T-helper 1 cell treated with Interleukin-12 subunit alpha and Interleukin-12 subunit beta and Interleukin-4 antibody, amounts not matched to agents 30 μg/mL and 1 μg/mL, for 36 hours (primary cell): ENCODE data around the gene MFAP2.

Source experiments
- H3K27ac Mint-ChIP-seq: one replicate; pipeline ENCODE4 v1.8.0; 2021; ENCODE audit warnings: mild to moderate bottlenecking, mixed read lengths
- H3K27me3 Mint-ChIP-seq: one replicate; pipeline ENCODE4 v1.8.0; 2021; ENCODE audit warnings: low read depth, mixed read lengths
- H3K36me3 Mint-ChIP-seq: one replicate; pipeline ENCODE4 v1.8.0; 2021; ENCODE audit warnings: low read depth, mixed read lengths
- H3K4me1 Mint-ChIP-seq: one replicate; pipeline ENCODE4 v1.8.0; 2021; ENCODE audit warnings: low read depth, mixed read lengths
- H3K4me3 Mint-ChIP-seq: one replicate; pipeline ENCODE4 v1.8.0; 2021; ENCODE audit warnings: mild to moderate bottlenecking, moderate library complexity, mixed read lengths
- H3K9me3 Mint-ChIP-seq: one replicate; pipeline ENCODE4 v1.8.0; 2021; ENCODE audit warnings: mixed read lengths

Gene MFAP2

DNA sequence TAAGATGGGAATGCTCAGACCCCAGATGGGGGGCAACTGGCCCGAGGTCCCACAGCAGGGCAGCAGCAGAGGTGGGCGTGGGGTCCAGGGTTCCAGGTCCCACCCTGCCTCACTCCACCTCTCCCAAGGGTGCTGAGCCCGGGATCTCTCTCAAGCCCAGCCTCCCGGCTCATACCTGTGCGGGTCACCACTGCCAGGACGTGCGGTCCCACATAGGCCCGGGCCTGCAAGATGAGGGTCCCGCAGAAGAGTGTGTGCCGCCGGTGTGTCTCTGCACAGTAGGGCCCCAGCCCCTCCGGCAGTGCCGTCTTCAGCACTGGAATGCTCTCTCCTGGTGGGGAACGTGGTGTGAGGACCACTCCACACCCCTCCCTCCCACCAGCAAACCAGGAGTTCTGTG lies 16.4 kb upstream of the MFAP2 start:
- Mint-ChIP-seq H3K4me3 (no peak overlapping the region), H3K36me3 (peaks cover 8% of the 10 kb centered on the region), H3K9me3 (no peaks in the 10 kb centered on the region), H3K4me1 (no peaks in the 10 kb centered on the region), H3K27me3 (no peaks in the 10 kb centered on the region), H3K27ac (no peak overlapping the region)

DNA sequence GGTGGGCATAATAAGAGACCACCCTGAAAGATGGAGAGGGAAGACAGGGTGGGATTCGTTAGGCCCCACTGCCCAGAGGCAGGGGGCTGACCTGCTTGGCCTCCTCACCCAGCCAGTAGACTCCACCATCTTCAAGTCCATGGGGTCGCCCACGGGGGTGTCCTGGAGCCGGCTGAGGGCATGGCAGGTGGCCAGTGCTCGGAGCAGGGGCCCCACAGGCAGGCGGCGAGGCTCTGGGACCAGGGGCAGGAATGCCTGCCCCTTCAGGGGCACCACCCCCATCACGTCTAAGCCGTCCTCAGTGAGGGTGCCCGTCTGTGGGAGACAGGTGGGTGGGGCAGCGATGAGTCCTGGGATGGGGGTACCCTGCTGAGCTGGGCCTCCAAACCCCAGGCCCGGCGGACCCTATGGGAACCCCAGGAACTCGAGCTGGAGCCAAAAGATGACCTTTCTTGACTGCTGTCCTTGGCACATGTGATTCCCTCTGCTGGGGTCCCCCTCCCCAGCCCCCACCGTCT lies 13.2 kb upstream of the MFAP2 start:
- Mint-ChIP-seq H3K36me3 (peaks cover 11% of the 10 kb centered on the region), H3K4me1 (no peaks in the 10 kb centered on the region), H3K27ac (no peak overlapping the region), H3K27me3 (no peaks in the 10 kb centered on the region), H3K9me3 (no peaks in the 10 kb centered on the region), H3K4me3 (no peak overlapping the region)

- no peaks in the 10 kb centered on the region for H3K27me3 Mint-ChIP-seq
- no peak overlapping the region for H3K4me3 Mint-ChIP-seq
- H3K27ac Mint-ChIP-seq, result no peak overlapping the region
- peaks cover 10% of the 10 kb centered on the region for H3K36me3 Mint-ChIP-seq
- no peaks in the 10 kb centered on the region for H3K4me1 Mint-ChIP-seq
- no peaks in the 10 kb centered on the region for H3K9me3 Mint-ChIP-seq
Measured at GRCh38 chr1:16992675-16993074, 12.3 kb upstream of the MFAP2 start.

DNA sequence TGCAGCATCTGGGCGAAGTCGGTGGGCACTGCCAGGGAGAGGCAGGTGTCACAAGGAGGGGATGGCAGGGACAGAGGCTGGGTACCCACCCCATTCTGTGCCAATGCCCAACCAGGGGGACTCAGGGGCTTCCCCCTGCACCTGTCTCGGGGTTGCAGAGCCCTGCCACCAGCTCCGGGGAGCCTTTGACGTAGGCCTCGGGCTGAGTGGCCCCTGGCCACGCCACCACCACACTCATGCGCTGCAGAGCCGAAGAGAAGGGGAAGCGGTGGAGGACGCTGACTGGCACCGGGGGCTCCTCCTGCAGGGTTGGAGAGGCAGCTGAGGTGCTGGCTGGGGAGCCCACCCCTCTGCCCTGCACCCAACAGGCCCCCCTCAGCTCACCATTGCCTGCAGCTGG lies 11.7 kb upstream of the MFAP2 start:
- H3K27me3 Mint-ChIP-seq, result no peaks in the 10 kb centered on the region
- no peaks in the 10 kb centered on the region for H3K4me1 Mint-ChIP-seq
- peaks cover 10% of the 10 kb centered on the region for H3K36me3 Mint-ChIP-seq
- no peak overlapping the region for H3K4me3 Mint-ChIP-seq
- H3K9me3 Mint-ChIP-seq, result no peaks in the 10 kb centered on the region
- H3K27ac Mint-ChIP-seq, result no peak overlapping the region

DNA sequence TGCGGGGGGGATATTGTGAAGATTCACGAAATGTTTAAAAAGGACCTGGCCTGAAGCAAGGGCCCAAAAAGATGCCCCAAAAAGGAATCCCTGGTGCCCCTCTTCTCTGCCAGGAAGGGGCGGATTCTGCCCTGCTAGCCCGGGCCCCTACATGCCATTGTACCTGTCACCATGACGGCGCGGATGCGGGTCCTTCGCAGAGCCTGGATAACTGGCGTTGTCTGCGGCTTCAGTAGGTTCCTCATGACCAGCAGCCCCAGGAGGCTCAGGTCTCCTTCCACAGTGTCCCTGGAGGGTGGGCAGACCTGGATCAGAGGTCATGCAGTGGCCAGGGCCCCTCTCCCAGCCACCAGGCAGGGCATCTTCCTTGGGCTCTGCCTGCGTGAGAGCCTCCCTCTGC lies 11.2 kb upstream of the MFAP2 start:
- H3K27me3 Mint-ChIP-seq, result no peaks in the 10 kb centered on the region
- H3K36me3 Mint-ChIP-seq, result peaks cover 10% of the 10 kb centered on the region
- H3K9me3 Mint-ChIP-seq, result no peaks in the 10 kb centered on the region
- no peaks in the 10 kb centered on the region for H3K4me1 Mint-ChIP-seq
- no peak overlapping the region for H3K27ac Mint-ChIP-seq
- no peak overlapping the region for H3K4me3 Mint-ChIP-seq

- Mint-ChIP-seq H3K36me3 (peaks cover 12% of the 10 kb centered on the region), H3K27ac (no peak overlapping the region), H3K4me3 (no peak overlapping the region), H3K4me1 (no peaks in the 10 kb centered on the region), H3K9me3 (no peaks in the 10 kb centered on the region), H3K27me3 (no peaks in the 10 kb centered on the region)
Measured at GRCh38 chr1:16989676-16990391, 9.4 kb upstream of the MFAP2 start.

GRCh38 chr1:16988210-16988609 lies 7.8 kb upstream of the MFAP2 start:
- H3K4me3 Mint-ChIP-seq, result no peak overlapping the region
- peaks cover 12% of the 10 kb centered on the region for H3K36me3 Mint-ChIP-seq
- H3K27me3 Mint-ChIP-seq, result no peaks in the 10 kb centered on the region
- H3K9me3 Mint-ChIP-seq, result no peaks in the 10 kb centered on the region
- no peak overlapping the region for H3K27ac Mint-ChIP-seq
- no peaks in the 10 kb centered on the region for H3K4me1 Mint-ChIP-seq

DNA sequence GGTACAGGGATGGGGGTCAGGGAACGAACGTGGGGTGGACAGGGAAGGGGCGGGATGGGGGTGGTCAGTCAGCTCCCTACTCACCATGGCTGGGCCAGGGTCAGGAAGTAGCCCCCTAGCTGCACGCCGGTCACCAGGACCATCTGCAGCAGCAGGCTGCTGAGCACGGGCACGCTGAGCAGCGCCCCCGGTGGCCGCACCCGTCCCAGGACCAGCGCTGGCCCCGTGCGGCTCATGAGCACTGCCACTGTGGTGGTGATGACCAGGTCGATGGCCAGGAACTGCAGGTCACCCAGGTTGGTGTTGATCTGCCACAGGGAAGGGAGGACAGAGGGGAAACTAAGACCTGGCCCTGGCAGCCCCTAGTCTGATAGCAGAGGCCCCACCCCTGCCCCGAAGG lies 6.5 kb upstream of the MFAP2 start:
- no peak overlapping the region for H3K4me3 Mint-ChIP-seq
- H3K36me3 Mint-ChIP-seq, result peaks cover 12% of the 10 kb centered on the region
- H3K27ac Mint-ChIP-seq, result no peak overlapping the region
- no peaks in the 10 kb centered on the region for H3K9me3 Mint-ChIP-seq
- peaks cover 3% of the 10 kb centered on the region for H3K27me3 Mint-ChIP-seq
- H3K4me1 Mint-ChIP-seq, result no peaks in the 10 kb centered on the region

DNA sequence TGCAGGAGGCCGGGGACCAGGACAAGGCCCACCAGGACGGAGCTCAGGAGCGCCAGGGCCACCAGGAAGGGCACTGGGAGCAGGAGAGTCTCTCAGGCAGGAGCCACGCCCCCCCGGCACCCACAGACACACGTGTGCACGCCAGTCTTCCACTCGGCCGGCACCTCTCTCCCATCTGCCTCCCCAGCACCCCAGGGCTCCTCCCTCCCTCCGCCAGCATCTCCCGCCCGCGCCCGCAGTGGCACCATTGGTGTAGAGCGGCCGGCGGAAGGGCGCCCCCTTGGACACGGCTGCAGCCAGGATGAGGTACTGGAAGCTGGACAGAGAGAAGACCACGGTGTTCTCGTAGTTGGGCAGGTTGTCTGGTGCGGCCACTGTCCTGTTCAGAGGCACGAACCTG lies 6.1 kb upstream of the MFAP2 start:
- Mint-ChIP-seq H3K4me1 (no peaks in the 10 kb centered on the region), H3K36me3 (peaks cover 12% of the 10 kb centered on the region), H3K27ac (no peak overlapping the region), H3K27me3 (peaks cover 7% of the 10 kb centered on the region), H3K9me3 (no peaks in the 10 kb centered on the region), H3K4me3 (no peak overlapping the region)

DNA sequence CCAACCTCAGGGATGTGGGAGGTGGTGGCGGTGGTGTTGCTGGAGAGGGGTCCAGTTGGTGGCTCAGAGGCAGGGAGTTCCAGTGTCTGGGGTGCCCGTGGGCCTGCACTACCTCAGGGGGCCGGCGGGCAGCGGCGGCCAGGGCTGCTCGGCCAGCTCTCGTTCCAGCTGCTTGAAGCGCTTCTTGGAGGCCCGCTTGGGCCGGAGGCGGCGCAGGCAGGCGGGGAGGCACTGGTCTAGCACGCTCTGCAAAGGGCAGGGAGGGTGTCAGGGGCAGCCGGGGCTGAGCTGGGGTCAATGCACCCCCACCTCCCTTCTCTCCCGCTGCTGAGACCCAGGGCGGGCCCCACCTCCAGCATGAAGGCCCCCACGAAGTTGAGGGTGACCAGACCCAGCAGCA lies 5.7 kb upstream of the MFAP2 start:
- Mint-ChIP-seq H3K27ac (no peak overlapping the region), H3K4me3 (no peak overlapping the region), H3K36me3 (peaks cover 9% of the 10 kb centered on the region), H3K4me1 (no peaks in the 10 kb centered on the region), H3K9me3 (no peaks in the 10 kb centered on the region), H3K27me3 (peaks cover 12% of the 10 kb centered on the region)

DNA sequence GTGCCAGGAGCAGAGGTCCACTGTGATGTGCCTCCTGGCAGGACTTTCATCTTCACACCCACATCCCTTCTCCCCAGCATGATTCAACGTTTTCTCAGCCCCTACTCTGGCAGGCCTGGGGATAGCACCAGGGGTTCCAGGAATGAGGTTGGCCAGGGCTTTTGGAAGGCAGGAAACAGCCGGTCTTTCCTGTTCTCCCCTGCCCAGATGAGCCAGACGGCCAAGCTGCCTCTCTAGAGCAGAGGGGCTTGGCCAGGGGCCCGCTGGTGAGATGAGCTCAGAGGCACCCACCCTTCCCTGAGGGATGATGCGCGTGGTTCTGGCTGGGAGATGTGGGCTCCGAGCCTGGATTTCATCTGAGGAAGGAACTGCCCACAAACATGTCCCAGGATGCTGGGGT lies 4.3 kb upstream of the MFAP2 start:
- peaks cover 9% of the 10 kb centered on the region for H3K36me3 Mint-ChIP-seq
- peaks cover 3% of the 10 kb centered on the region for H3K4me1 Mint-ChIP-seq
- no peak overlapping the region for H3K27ac Mint-ChIP-seq
- H3K27me3 Mint-ChIP-seq, result peaks cover 22% of the 10 kb centered on the region
- H3K4me3 Mint-ChIP-seq, result no peak overlapping the region
- no peaks in the 10 kb centered on the region for H3K9me3 Mint-ChIP-seq

GRCh38 chr1:16983649-16984048 lies 3.2 kb upstream of the MFAP2 start:
- Mint-ChIP-seq H3K9me3 (no peaks in the 10 kb centered on the region), H3K4me1 (peaks cover 3% of the 10 kb centered on the region), H3K4me3 (no peak overlapping the region), H3K27ac (no peak overlapping the region), H3K27me3 (peaks cover 22% of the 10 kb centered on the region), H3K36me3 (peaks cover 4% of the 10 kb centered on the region)

- Mint-ChIP-seq H3K4me3 (no peak overlapping the region), H3K27me3 (peaks cover 22% of the 10 kb centered on the region), H3K36me3 (peaks cover 4% of the 10 kb centered on the region), H3K27ac (no peak overlapping the region), H3K9me3 (no peaks in the 10 kb centered on the region), H3K4me1 (peaks cover 3% of the 10 kb centered on the region)
Measured at GRCh38 chr1:16982902-16983301, 2.5 kb upstream of the MFAP2 start.

GRCh38 chr1:16981269-16981849 lies 939 bp upstream of the MFAP2 start:
- H3K4me3 Mint-ChIP-seq, result no peak overlapping the region
- no peaks in the 10 kb centered on the region for H3K9me3 Mint-ChIP-seq
- H3K4me1 Mint-ChIP-seq, result peaks cover 3% of the 10 kb centered on the region
- H3K36me3 Mint-ChIP-seq, result peaks cover 4% of the 10 kb centered on the region
- peaks cover 22% of the 10 kb centered on the region for H3K27me3 Mint-ChIP-seq
- no peak overlapping the region for H3K27ac Mint-ChIP-seq

DNA sequence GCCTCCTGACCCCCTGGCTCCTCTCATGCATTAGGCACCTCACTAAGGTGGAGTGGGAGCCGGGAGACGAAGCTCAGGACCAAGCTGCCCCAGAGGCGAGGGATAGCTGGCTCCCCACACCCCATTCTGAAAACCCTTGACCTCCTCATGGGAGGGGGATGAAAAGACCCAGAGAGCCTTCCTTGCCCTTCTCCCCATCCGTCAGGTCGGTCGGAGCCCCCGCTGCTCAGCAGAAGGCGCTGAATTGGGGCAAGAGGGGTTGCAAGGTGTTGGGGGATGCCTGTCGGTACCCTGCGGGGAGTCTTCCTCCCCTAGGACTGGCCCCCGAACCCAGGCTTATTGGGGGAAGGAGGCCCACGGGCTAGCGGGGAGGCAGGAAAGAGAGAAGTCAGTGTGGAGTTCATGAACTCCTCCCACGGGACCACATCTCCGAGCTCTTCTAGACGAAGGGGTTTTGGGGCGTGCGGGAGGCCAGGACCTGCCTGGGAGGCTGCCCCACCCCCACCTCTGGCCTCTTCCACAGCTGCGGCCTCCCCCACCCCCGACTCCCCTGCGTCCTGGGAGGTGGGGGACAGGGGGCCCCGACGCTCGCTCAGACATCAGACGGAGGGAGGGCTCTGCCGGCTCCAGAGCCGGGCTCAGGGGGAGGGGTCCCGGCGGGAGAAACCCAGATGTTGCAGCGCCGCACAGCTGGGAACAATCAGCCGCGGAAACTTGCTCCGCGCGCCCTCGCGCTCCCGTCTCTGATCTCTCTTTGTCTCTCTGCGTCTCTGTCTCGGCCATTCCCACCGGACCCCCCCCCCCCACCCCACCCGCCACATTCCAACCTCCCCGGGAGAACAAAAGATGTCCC lies 719 bp downstream of the MFAP2 start:
- Mint-ChIP-seq H3K27ac (no peak overlapping the region), H3K4me1 (peaks cover 3% of the 10 kb centered on the region), H3K27me3 (peaks cover 22% of the 10 kb centered on the region), H3K36me3 (no peaks in the 10 kb centered on the region), H3K4me3 (no peak overlapping the region), H3K9me3 (no peaks in the 10 kb centered on the region)
